C4-2B (cell line): ENCODE measurements around the gene KRT23.

Experiments
- ZFX ChIP-seq: fragments of 450-650 bp; IDR thresholded peaks from 2 replicates; pipeline ENCODE4 v1.6.1; 2017
- TF ChIP-seq, protein P1 (sequence below): fragments of 450-650 bp; conservative IDR thresholded peaks from 2 replicates; pipeline ENCODE4 v1.5.1; 2017; ENCODE audit warnings: mild to moderate bottlenecking

GRCh38 chr17:40944531-40944930 is 7.1 kb upstream of the KRT23 start:
- TF ChIP-seq ZFX, result no peak
- TF ChIP-seq, protein P1, sequence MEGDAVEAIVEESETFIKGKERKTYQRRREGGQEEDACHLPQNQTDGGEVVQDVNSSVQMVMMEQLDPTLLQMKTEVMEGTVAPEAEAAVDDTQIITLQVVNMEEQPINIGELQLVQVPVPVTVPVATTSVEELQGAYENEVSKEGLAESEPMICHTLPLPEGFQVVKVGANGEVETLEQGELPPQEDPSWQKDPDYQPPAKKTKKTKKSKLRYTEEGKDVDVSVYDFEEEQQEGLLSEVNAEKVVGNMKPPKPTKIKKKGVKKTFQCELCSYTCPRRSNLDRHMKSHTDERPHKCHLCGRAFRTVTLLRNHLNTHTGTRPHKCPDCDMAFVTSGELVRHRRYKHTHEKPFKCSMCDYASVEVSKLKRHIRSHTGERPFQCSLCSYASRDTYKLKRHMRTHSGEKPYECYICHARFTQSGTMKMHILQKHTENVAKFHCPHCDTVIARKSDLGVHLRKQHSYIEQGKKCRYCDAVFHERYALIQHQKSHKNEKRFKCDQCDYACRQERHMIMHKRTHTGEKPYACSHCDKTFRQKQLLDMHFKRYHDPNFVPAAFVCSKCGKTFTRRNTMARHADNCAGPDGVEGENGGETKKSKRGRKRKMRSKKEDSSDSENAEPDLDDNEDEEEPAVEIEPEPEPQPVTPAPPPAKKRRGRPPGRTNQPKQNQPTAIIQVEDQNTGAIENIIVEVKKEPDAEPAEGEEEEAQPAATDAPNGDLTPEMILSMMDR, result no peak
